GM06990 (cell line): Measurements from ENCODE around the gene POU5F2.

Experiments used
- DNase-seq: peaks from one replicate; pipeline ENCODE4 v3.0.0-alpha.2; 2011; ENCODE audit not compliant: insufficient read length; ENCODE audit errors: extremely low read depth
- H3K27me3 ChIP-seq: replicated peaks from 2 replicates; pipeline ENCODE4 v1.6.0; 2011; ENCODE audit warnings: low read length; ENCODE audit not compliant: control insufficient read depth, insufficient read depth
- H3K36me3 ChIP-seq: 2 replicates; pipeline ENCODE4 v1.5.1; 2011; ENCODE audit warnings: low read length; ENCODE audit not compliant: control insufficient read depth, insufficient read depth
- H3K4me3 ChIP-seq: replicated peaks from 2 replicates; pipeline ENCODE4 v1.5.1; 2011; ENCODE audit warnings: low read depth, mild to moderate bottlenecking, control low read depth, low read length
- TF ChIP-seq, protein P1 (sequence below): IDR thresholded peaks from 2 replicates; pipeline ENCODE4 v1.5.1; 2011; ENCODE audit warnings: low read length, control low read depth, mild to moderate bottlenecking, inconsistent platforms; ENCODE audit not compliant: insufficient read depth, poor library complexity, severe bottlenecking

Gene POU5F2, protein sequence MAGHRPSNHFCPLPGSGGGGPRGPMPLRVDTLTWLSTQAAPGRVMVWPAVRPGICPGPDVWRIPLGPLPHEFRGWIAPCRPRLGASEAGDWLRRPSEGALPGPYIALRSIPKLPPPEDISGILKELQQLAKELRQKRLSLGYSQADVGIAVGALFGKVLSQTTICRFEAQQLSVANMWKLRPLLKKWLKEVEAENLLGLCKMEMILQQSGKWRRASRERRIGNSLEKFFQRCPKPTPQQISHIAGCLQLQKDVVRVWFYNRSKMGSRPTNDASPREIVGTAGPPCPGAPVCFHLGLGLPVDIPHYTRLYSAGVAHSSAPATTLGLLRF

DNA sequence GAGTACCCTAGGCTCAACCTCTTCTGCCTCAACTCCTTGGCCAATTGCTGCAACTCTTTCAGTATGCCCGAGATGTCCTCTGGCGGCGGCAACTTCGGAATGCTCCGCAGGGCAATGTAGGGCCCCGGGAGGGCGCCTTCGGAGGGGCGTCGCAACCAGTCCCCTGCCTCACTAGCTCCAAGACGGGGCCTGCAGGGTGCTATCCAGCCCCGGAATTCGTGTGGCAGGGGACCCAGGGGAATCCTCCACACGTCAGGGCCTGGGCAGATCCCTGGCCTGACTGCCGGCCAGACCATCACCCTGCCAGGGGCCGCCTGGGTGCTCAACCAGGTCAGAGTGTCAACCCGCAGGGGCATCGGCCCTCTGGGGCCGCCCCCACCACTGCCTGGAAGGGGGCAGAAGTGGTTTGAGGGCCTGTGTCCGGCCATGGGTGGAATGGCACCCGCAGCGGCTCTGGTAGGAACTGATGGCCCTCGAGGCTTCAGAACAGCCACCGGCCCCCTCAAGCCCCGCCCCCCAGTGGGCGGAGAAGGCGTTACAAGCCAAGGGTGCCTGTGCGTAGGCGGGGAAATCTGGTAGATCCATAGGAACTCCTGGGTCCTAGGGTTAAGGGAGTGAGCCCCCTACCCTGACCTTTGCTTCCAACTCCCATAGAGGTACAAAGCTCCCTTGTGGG is at the start of gene POU5F2:
POU5F2 (minus strand) TSS at position 465 of the 676 bp plus-strand sequence; CDS start at position 428, 37 bp downstream.
- TF ChIP-seq, protein P1, sequence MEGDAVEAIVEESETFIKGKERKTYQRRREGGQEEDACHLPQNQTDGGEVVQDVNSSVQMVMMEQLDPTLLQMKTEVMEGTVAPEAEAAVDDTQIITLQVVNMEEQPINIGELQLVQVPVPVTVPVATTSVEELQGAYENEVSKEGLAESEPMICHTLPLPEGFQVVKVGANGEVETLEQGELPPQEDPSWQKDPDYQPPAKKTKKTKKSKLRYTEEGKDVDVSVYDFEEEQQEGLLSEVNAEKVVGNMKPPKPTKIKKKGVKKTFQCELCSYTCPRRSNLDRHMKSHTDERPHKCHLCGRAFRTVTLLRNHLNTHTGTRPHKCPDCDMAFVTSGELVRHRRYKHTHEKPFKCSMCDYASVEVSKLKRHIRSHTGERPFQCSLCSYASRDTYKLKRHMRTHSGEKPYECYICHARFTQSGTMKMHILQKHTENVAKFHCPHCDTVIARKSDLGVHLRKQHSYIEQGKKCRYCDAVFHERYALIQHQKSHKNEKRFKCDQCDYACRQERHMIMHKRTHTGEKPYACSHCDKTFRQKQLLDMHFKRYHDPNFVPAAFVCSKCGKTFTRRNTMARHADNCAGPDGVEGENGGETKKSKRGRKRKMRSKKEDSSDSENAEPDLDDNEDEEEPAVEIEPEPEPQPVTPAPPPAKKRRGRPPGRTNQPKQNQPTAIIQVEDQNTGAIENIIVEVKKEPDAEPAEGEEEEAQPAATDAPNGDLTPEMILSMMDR: peak; percentile 7
- no peak for DNase-seq
- no peak within 1 kb of the TSS for H3K4me3 ChIP-seq
- no peaks in the 10 kb centered on the region for H3K27me3 ChIP-seq
- no peaks in the 10 kb centered on the region for H3K36me3 ChIP-seq

DNA sequence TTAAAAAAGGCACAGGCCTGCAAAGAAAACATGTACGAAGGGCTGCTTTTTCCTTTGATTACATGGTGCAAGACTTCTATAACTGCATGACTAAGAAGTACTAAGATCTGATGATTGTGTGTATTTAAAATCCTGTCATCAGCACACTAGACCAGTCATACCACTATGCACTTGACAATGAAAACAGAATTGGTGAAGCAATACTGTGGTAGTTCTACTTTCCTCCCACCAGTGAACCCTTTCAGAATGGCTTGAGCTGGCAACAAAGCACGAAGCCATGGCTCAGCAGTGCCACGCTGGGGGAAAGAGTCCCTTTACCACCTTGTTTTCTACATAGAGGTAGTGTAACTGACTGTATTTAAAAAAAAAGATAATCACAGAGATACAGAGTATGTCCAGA is 49.0 kb upstream of the POU5F2 start:
- Histone ChIP-seq H3K36me3 (no peaks in the 10 kb centered on the region; the same call in 1 of the 2 replicates), H3K4me3 (no peak overlapping the region), H3K27me3 (no peaks in the 10 kb centered on the region)
- TF ChIP-seq, protein P1: no peak
- no peak for DNase-seq

DNA sequence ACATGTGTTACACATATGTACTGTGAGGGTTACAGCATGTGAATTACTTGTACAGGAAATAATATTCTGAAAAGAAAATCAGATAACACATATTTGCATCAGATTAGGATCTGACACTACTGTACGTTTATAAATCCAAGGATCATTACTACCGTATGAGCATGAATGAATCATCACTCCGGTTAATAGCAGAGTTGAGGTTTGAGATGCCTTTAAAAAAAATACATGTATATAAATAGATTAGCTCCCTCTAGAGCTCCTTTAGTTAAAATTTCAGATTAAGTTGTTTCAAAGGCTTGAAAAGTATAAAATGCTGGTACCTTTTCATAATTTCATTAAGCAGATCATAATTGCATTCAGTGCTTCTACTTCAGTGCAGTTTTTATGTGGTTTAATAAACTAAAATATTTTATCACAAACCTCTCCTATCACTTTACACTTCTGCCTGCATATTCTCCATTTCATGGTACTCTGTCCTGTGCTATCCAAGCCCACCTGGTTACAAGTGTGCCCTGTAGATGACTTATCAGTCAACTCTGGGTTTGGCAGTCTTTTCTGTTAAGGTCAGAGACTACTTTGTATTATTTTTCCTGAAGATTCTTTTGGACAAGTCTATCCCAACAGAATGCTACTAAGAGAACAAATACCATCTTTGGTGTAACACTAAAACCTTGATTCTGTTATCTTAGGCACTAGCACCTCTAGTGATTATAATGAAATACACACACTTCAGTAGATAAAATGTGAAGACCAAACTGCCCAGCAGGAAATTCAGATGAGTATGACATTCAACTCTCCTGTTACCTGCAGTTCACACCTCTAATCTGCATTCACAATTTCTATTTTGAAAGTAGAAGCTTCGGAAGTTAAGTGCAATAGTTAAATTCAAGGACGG is 48.0 kb upstream of the POU5F2 start:
- TF ChIP-seq, protein P1: no peak
- H3K27me3 ChIP-seq: no peaks in the 10 kb centered on the region
- H3K4me3 ChIP-seq: no peak overlapping the region
- H3K36me3 ChIP-seq: no peaks in the 10 kb centered on the region
- DNase-seq: no peak

DNA sequence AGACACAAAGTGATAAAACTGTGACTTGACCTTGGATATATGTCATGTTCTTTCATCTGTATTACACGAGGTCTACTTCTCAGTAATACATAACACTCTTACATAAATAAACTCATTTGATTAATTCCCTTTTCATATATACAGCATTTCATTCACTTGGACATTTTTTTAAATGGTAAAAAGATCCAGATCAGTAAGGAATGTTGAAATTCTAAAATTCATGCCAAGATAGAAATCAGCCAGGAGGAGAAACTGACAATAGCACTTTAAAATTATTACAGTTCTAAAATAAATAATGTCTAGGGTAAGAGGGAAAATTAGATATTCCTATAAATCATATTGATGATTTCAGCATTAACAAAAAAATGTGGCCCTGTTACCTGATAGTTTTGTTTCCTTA is 46.2 kb upstream of the POU5F2 start:
- H3K36me3 ChIP-seq: no peaks in the 10 kb centered on the region
- TF ChIP-seq, protein P1: no peak
- no peak for DNase-seq

DNA sequence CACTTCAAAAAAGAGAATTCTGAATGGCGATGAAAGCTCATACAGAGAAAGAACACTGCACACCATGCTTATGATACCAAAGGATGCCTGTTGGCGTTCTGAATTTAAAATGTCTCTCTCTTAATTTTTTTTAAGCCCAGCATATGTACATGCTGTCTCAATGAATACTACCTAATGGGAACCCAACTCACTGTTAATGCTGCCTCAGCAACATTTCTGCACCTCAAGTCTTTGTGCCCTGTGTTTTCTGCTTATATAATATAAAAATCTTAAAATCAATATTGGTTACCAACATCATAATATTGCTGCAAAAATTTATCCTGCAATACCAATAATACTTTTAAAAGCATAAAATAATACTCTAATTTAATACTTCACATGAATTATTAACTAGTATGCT is 44.1 kb upstream of the POU5F2 start:
- TF ChIP-seq, protein P1: no peak
- DNase-seq: no peak
- H3K4me3 ChIP-seq: no peak overlapping the region
- no peaks in the 10 kb centered on the region for H3K36me3 ChIP-seq
- no peaks in the 10 kb centered on the region for H3K27me3 ChIP-seq

More for the DNA sequence above, 46.2 kb upstream of the POU5F2 start:
- no peaks in the 10 kb centered on the region for H3K27me3 ChIP-seq
- H3K4me3 ChIP-seq: no peak overlapping the region
